Breast epithelium (tissue), 4 donors: ENCODE results near the gene ZNF638. TPM values are rescaled to one million over a fixed set of nuclear protein-coding genes. Genes with fewer than 3 reads are reported as not detected.

Experiments
- DNase-seq, 2 donors: peaks; one replicate each; pipeline ENCODE4 v3.0.0-alpha.2; 2019; ENCODE audit warnings: low spot score in 2 of 2
- H3K27ac ChIP-seq, 2 donors: fragments of 200-600 bp; sonication (generic) in 1 of 2; one replicate each; pipeline ENCODE4 v1.5.1; 2016 to 2019; ENCODE audit warnings: mild to moderate bottlenecking in 1 of 2
- H3K27me3 ChIP-seq, 2 donors: fragments of 200-600 bp; sonication (generic) in 1 of 2; one replicate each; pipeline versions ENCODE4 v1.5.1 to v1.6.0; 2017 to 2019; ENCODE audit warnings: control low read depth in 1 of 2, mild to moderate bottlenecking in 1 of 2
- H3K36me3 ChIP-seq: fragments of 200-600 bp; one replicate; pipeline ENCODE4 v1.5.1; 2019
- H3K4me1 ChIP-seq, 2 donors: fragments of 200-600 bp; sonication (generic); one replicate each; pipeline ENCODE4 v1.5.1; 2016 to 2019; ENCODE audit warnings: control low read depth in 1 of 2
- H3K4me3 ChIP-seq, 3 donors: fragments of 200-600 bp; sonication (generic); 1 replicate in 2 of 3; 2 replicates in 1 of 3; pipeline ENCODE4 v1.5.1; 2016 to 2019; ENCODE audit warnings: mild to moderate bottlenecking in 3 of 3, moderate library complexity in 2 of 3
- H3K9me3 ChIP-seq, 2 donors: fragments of 200-600 bp; sonication (generic) in 1 of 2; one replicate each; pipeline ENCODE4 v1.5.1; 2016 to 2019; ENCODE audit warnings: control low read depth in 1 of 2
- CTCF ChIP-seq, 3 donors: fragments of 450-650 bp; IDR thresholded peaks; one replicate each; pipeline ENCODE4 v1.5.1; 2016 to 2017; ENCODE audit warnings: antibody characterized with exemption in 3 of 3, mild to moderate bottlenecking in 3 of 3, moderate library complexity in 3 of 3
- POLR2A ChIP-seq: fragments of 450-650 bp; IDR thresholded peaks from one replicate; pipeline ENCODE4 v1.6.1; 2016; ENCODE audit warnings: antibody characterized with exemption, mild to moderate bottlenecking, moderate library complexity
- POLR2AphosphoS5 ChIP-seq, 3 donors: sonication (generic); formaldehyde crosslinking; IDR thresholded peaks; one replicate each; pipeline ENCODE4 v1.6.1; 2017; ENCODE audit warnings: antibody characterized with exemption in 3 of 3
- intact Hi-C: fragments of 100-400 bp; cut with DNase I; formaldehyde crosslinking; loops from one replicate; pipeline ENCODE4 v1.15.1; 2023; ENCODE audit warnings: low total_unique reads
- total RNA-seq, 3 donors: library from RNA; depleted of rRNA; stranded (reverse); fragments of >200 nt; gene quantifications; one replicate each; pipeline ENCODE4 v1.1.0, GENCODE V29; 2016

ZNF638 gene
- total RNA-seq, 3 donors from 2014 or later = 203 to 290 (median 266) TPM

- no peaks in the 10 kb centered on the region for H3K36me3 ChIP-seq
- H3K27me3 ChIP-seq = no peaks in the 10 kb centered on the region
- no peaks in the 10 kb centered on the region for H3K4me1 ChIP-seq
- no peak for TF ChIP-seq CTCF (IDR thresholded peaks at IDR 0.05)
- TF ChIP-seq POLR2AphosphoS5 (IDR thresholded peaks at IDR 0.05) = no peak
- TF ChIP-seq POLR2A = no peak
- no peak for DNase-seq
- H3K9me3 ChIP-seq = peaks cover 10 to 26% of the 10 kb centered on the region in 2 donors
- no peak overlapping the region for H3K27ac ChIP-seq
- no peak overlapping the region for H3K4me3 ChIP-seq
- intact Hi-C loops = no loop called here
Measured at GRCh38 chr2:71323386-71323785, 8.2 kb upstream of the ZNF638 start.

- TF ChIP-seq CTCF (IDR thresholded peaks at IDR 0.05) (no peak), POLR2AphosphoS5 (IDR thresholded peaks at IDR 0.05) (no peak), POLR2A (no peak)
- Histone ChIP-seq H3K4me1 (no peaks in the 10 kb centered on the region), H3K27me3 (no peaks in the 10 kb centered on the region), H3K27ac (no peak overlapping the region), H3K4me3 (no peak overlapping the region), H3K9me3 (peaks cover 0 to 4% of the 10 kb centered on the region in 2 donors), H3K36me3 (no peaks in the 10 kb centered on the region)
- intact Hi-C loops = loop anchor here (5.0 kb wide), 1 partner anchor 1185 kb away; no protein-coding TSS in a partner anchor
- no peak for DNase-seq
Measured at GRCh38 chr2:71326968-71327367, 4.6 kb upstream of the ZNF638 start.

DNA sequence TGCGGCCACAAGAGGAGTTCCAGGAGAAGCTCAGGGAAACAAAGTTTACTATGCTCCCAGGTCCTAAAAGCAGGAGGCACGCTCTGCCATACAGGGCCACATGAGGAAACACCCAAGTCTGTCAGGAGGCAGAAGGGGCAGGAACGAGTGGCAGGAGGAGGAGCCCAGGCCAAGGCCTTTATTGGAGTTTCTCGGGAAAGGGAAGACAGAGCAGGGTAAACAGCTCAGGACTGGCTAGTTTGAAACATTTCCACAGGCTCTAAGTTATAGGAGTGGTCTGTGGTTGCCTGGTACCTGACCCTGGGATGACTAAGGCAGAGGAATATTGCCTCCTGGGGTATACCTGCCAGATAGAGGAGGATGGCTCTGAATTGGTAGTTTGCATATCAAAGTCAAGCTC lies 3.7 kb upstream of the ZNF638 start:
- H3K4me1 ChIP-seq = no peaks in the 10 kb centered on the region
- no peak overlapping the region for H3K4me3 ChIP-seq
- H3K36me3 ChIP-seq = no peaks in the 10 kb centered on the region
- TF ChIP-seq CTCF (IDR thresholded peaks at IDR 0.05) = no peak
- no peak for TF ChIP-seq POLR2AphosphoS5 (IDR thresholded peaks at IDR 0.05)
- TF ChIP-seq POLR2A = no peak
- no peaks in the 10 kb centered on the region for H3K27me3 ChIP-seq
- no peak overlapping the region for H3K27ac ChIP-seq
- DNase-seq = no peak
- no peaks in the 10 kb centered on the region for H3K9me3 ChIP-seq
- intact Hi-C loops = loop anchor here (5.0 kb wide), 1 partner anchor 1186 kb away; no protein-coding TSS in a partner anchor

DNA sequence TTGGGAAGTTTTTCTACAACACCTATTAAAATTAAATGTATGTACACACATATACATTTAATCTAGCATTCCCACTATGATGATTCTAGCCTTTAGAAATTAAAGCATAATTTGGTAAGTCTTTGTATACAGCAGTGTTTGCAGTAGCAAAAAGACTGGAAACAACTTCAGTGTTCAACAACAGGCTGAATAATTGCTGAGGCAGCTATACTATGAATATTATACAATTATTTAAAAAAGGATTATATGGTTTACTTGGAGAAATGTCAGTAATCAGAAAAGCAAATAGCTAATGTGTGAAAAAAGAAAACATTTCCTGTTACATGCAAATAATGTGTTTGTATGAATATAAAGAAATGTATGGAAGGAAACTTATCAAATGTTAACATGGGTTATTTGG lies 1.4 kb upstream of the ZNF638 start:
- peaks cover 0 to 6% of the 10 kb centered on the region in 2 donors for H3K4me1 ChIP-seq
- intact Hi-C loops = no loop called here

More for the DNA sequence above, 1.4 kb upstream of the ZNF638 start:
- Histone ChIP-seq H3K4me3 (no peak overlapping the region), H3K27me3 (no peaks in the 10 kb centered on the region), H3K36me3 (no peaks in the 10 kb centered on the region), H3K9me3 (no peaks in the 10 kb centered on the region), H3K27ac (no peak overlapping the region)
- no peak for TF ChIP-seq POLR2A
- TF ChIP-seq POLR2AphosphoS5 (IDR thresholded peaks at IDR 0.05) = no peak
- no peak for TF ChIP-seq CTCF (IDR thresholded peaks at IDR 0.05)
- no peak for DNase-seq
